HepG2 (cell line): ENCODE measurements around the gene FKBP14. TPM values are rescaled to one million over a fixed set of nuclear protein-coding genes. Genes with fewer than 3 reads are reported as not detected.

Experiments
- ADNP ChIP-seq: sonication (generic); formaldehyde crosslinking; IDR thresholded peaks from 2 replicates; pipeline ENCODE4 v1.4.0; 2020; ENCODE audit warnings: missing genetic modification reagents
- BRCA1 ChIP-seq: sonication (generic); formaldehyde crosslinking; IDR thresholded peaks from 2 replicates; pipeline ENCODE4 v1.4.0; 2020; ENCODE audit warnings: missing genetic modification reagents
- DPF2 ChIP-seq: sonication (generic); formaldehyde crosslinking; IDR thresholded peaks from 2 replicates; pipeline ENCODE4 v1.4.0; 2020; ENCODE audit warnings: mild to moderate bottlenecking, low read depth, missing genetic modification reagents, borderline replicate concordance
- HHEX ChIP-seq: IDR thresholded peaks from 2 replicates; pipeline ENCODE4 v1.6.1; 2016; ENCODE audit warnings: control low read depth
- MEIS2 ChIP-seq: sonication (generic); formaldehyde crosslinking; IDR thresholded peaks from 2 replicates; pipeline ENCODE4 v1.9.0; 2021; ENCODE audit warnings: mild to moderate bottlenecking, missing genetic modification reagents
- POGZ ChIP-seq: sonication (generic); formaldehyde crosslinking; IDR thresholded peaks from 2 replicates; pipeline ENCODE4 v1.4.0; 2020; ENCODE audit warnings: mild to moderate bottlenecking, missing genetic modification reagents
- PRPF4 ChIP-seq: fragments of 200-400 bp; formaldehyde crosslinking; IDR thresholded peaks from 2 replicates; pipeline ENCODE4 v1.6.1; 2016; ENCODE audit warnings: low read length, low read depth; ENCODE audit not compliant: poor library complexity, severe bottlenecking
- RNF219 ChIP-seq: sonication (generic); formaldehyde crosslinking; IDR thresholded peaks from 2 replicates; pipeline ENCODE4 v1.5.0; 2020; ENCODE audit warnings: mild to moderate bottlenecking, missing genetic modification reagents
- SAP130 ChIP-seq: IDR thresholded peaks from 2 replicates; pipeline ENCODE4 v1.6.1; 2016; ENCODE audit warnings: low read depth
- SNAI1 ChIP-seq: sonication (generic); formaldehyde crosslinking; IDR thresholded peaks from 2 replicates; pipeline ENCODE4 v1.5.0; 2020; ENCODE audit warnings: mild to moderate bottlenecking, missing genetic modification reagents, borderline replicate concordance
- SRY ChIP-seq: sonication (generic); formaldehyde crosslinking; IDR thresholded peaks from 2 replicates; pipeline ENCODE4 v1.8.0; 2022; ENCODE audit warnings: mild to moderate bottlenecking, missing genetic modification reagents
- TCF12 ChIP-seq, 2 experiments: fragments of 450-650 bp in 1 of 2; sonication (generic) in 1 of 2; formaldehyde crosslinking in 1 of 2; IDR thresholded peaks; 2 replicates each; pipeline versions ENCODE4 v1.6.1 to v1.8.0; 2017 to 2022; ENCODE audit warnings: antibody characterized with exemption in 1 of 2, mild to moderate bottlenecking in 1 of 2, missing genetic modification reagents in 1 of 2, moderate library complexity in 1 of 2
- TSC22D2 ChIP-seq: sonication (generic); formaldehyde crosslinking; IDR thresholded peaks from 2 replicates; pipeline ENCODE4 v1.5.1; 2020; ENCODE audit warnings: missing genetic modification reagents, mild to moderate bottlenecking, borderline replicate concordance
- ZNF326 ChIP-seq: sonication (generic); formaldehyde crosslinking; IDR thresholded peaks from 2 replicates; pipeline ENCODE4 v1.4.0; 2020; ENCODE audit warnings: missing genetic modification reagents, borderline replicate concordance
- ZNF558 ChIP-seq: sonication (generic); formaldehyde crosslinking; IDR thresholded peaks from 2 replicates; pipeline ENCODE4 v1.9.0; 2022; ENCODE audit warnings: mild to moderate bottlenecking, missing genetic modification reagents, borderline replicate concordance
- ZNF598 ChIP-seq: sonication (generic); formaldehyde crosslinking; IDR thresholded peaks from 2 replicates; pipeline ENCODE4 v1.5.1; 2020; ENCODE audit warnings: mild to moderate bottlenecking, missing genetic modification reagents, borderline replicate concordance
- ZNF704 ChIP-seq: sonication (generic); formaldehyde crosslinking; IDR thresholded peaks from 2 replicates; pipeline ENCODE4 v1.8.1; 2023; ENCODE audit warnings: mild to moderate bottlenecking, inconsistent platforms, moderate library complexity, missing genetic modification reagents, borderline replicate concordance
- ZNF773 ChIP-seq: sonication (generic); formaldehyde crosslinking; IDR thresholded peaks from 2 replicates; pipeline ENCODE4 v1.4.0; 2020; ENCODE audit warnings: missing genetic modification reagents, borderline replicate concordance
- polyA plus RNA-seq, 8 experiments: library from polyadenylated mRNA; depleted of rRNA in 3 of 8; stranded (reverse) in 7 of 8; unstranded in 1 of 8; fragments of >200 nt; fragmentation: Illumina TruSeq in 4 of 8; extraction: Trizol in 4 of 8; gene quantifications; 2 replicates each; pipeline versions ENCODE4 v1.2.1 to v1.2.3, GENCODE V29; 2011 to 2016; ENCODE audit warnings: low read depth in 4 of 8, missing spikeins in 1 of 8, mixed read lengths in 1 of 8; ENCODE audit not compliant: insufficient read depth in 1 of 8
- total RNA-seq, 5 experiments: library from RNA; depleted of rRNA; stranded (reverse); fragments of >200 nt; fragmentation: Illumina TruSeq; extraction: Trizol; gene quantifications; 2 replicates each; pipeline ENCODE4 v1.2.3, GENCODE V29; 2016; ENCODE audit warnings: low read depth in 1 of 5
- TF ChIP-seq, protein P1 (sequence below): sonication (generic); formaldehyde crosslinking; IDR thresholded peaks from 2 replicates; pipeline ENCODE4 v1.8.1; 2023; ENCODE audit warnings: missing genetic modification reagents, inconsistent platforms, borderline replicate concordance
- TF ChIP-seq, protein P2 (sequence below): conservative IDR thresholded peaks from 2 replicates; pipeline ENCODE4 v1.6.1; 2018; ENCODE audit warnings: missing genetic modification reagents
- TF ChIP-seq, protein P3 (sequence below): sonication (generic); formaldehyde crosslinking; IDR thresholded peaks from 2 replicates; pipeline ENCODE4 v1.8.0; 2022; ENCODE audit warnings: mild to moderate bottlenecking, missing genetic modification reagents, moderate library complexity
- TF ChIP-seq, protein P4 (sequence below): sonication (generic); formaldehyde crosslinking; IDR thresholded peaks from 2 replicates; pipeline ENCODE4 v1.4.0; 2020; ENCODE audit warnings: low read depth, mild to moderate bottlenecking, missing genetic modification reagents

The FKBP14 gene
- total and polyA plus RNA-seq, 2 of the 13 experiments (the other 11 are each of a cell fraction or from before 2014, with no cell fraction given), result 20.0 to 32.3 TPM

DNA sequence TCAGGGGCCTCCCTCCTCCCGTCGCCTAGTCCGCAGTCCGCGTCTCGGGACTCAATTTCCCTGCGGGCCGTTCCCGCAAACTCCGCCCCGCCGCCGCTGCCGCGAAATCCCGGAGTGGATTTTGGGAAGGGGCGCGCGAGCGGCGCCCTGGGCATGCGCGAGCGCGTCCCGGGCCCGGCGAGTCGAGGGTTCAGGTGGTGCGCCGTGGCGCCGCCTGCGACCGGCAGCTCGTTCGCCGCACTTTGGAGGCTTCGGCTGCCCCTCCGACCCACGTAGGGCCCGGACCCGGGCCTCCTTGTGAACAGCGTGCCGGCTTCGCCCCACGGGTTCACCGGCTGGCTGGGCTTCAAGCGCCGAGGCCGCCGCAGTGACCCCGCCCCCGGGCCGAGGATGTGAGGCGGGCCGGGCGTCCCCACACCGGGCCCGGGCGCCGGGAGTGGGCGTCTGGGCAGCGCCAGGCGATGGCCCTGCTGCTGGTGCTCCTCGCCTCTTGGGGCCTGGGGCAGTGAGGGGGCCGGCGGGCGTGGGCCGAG, 1.8 kb upstream of the FKBP14 start, which contains the start of gene PLEKHA8 (continued):
- TF ChIP-seq, protein P1, sequence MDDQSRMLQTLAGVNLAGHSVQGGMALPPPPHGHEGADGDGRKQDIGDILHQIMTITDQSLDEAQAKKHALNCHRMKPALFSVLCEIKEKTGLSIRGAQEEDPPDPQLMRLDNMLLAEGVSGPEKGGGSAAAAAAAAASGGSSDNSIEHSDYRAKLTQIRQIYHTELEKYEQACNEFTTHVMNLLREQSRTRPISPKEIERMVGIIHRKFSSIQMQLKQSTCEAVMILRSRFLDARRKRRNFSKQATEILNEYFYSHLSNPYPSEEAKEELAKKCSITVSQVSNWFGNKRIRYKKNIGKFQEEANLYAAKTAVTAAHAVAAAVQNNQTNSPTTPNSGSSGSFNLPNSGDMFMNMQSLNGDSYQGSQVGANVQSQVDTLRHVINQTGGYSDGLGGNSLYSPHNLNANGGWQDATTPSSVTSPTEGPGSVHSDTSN, result no peak
- no peak for TF ChIP-seq BRCA1 (CRISPR knock-in tag)
- TF ChIP-seq, protein P2, sequence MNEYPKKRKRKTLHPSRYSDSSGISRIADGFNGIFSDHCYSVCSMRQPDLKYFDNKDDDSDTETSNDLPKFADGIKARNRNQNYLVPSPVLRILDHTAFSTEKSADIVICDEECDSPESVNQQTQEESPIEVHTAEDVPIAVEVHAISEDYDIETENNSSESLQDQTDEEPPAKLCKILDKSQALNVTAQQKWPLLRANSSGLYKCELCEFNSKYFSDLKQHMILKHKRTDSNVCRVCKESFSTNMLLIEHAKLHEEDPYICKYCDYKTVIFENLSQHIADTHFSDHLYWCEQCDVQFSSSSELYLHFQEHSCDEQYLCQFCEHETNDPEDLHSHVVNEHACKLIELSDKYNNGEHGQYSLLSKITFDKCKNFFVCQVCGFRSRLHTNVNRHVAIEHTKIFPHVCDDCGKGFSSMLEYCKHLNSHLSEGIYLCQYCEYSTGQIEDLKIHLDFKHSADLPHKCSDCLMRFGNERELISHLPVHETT (CRISPR knock-in tag), result no peak; the same call in 1 of the 2 replicates
- TF ChIP-seq ZNF773 (CRISPR knock-in tag), result no peak
- no peak; the same call in 1 of the 2 replicates for TF ChIP-seq ZNF558 (CRISPR knock-in tag)
- no peak for TF ChIP-seq DPF2
- peak; percentile 91 for TF ChIP-seq POGZ (CRISPR knock-in tag)
- 0 out of 2 replicates have a peak, but pooled peaks have one; percentile 44 for TF ChIP-seq SRY
- peak; percentile 92 for TF ChIP-seq SAP130 (CRISPR knock-in tag)
- no peak for TF ChIP-seq PRPF4
- peak; percentile 40; the same call in 1 of the 2 replicates for TF ChIP-seq ADNP (CRISPR knock-in tag)
- TF ChIP-seq RNF219 (CRISPR knock-in tag), result no peak
- TF ChIP-seq TSC22D2 (CRISPR knock-in tag), result no peak
- no peak for TF ChIP-seq ZNF326 (CRISPR knock-in tag)
- TF ChIP-seq SNAI1 (CRISPR knock-in tag), result no peak
- TF ChIP-seq, protein P3, sequence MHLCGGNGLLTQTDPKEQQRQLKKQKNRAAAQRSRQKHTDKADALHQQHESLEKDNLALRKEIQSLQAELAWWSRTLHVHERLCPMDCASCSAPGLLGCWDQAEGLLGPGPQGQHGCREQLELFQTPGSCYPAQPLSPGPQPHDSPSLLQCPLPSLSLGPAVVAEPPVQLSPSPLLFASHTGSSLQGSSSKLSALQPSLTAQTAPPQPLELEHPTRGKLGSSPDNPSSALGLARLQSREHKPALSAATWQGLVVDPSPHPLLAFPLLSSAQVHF (CRISPR knock-in tag), result no peak
- TF ChIP-seq, protein P4, sequence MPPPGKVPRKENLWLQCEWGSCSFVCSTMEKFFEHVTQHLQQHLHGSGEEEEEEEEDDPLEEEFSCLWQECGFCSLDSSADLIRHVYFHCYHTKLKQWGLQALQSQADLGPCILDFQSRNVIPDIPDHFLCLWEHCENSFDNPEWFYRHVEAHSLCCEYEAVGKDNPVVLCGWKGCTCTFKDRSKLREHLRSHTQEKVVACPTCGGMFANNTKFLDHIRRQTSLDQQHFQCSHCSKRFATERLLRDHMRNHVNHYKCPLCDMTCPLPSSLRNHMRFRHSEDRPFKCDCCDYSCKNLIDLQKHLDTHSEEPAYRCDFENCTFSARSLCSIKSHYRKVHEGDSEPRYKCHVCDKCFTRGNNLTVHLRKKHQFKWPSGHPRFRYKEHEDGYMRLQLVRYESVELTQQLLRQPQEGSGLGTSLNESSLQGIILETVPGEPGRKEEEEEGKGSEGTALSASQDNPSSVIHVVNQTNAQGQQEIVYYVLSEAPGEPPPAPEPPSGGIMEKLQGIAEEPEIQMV (CRISPR knock-in tag), result peak; percentile 89
- no peak for TF ChIP-seq HHEX
- TF ChIP-seq ZNF704, result peak; percentile 71; the same call in 1 of the 2 replicates
- TF ChIP-seq ZNF598 (CRISPR knock-in tag), result no peak
- no peak for TF ChIP-seq MEIS2 (CRISPR knock-in tag)
- no peak for TF ChIP-seq TCF12 (IDR thresholded peaks at IDR 0.05)
- peak; percentile 89; the same call in 1 of the 2 replicates for TF ChIP-seq TCF12 (CRISPR knock-in tag; IDR thresholded peaks at IDR 0.05)
